ENCODE results near the gene FBXL4.

FBXL4 gene

DNA sequence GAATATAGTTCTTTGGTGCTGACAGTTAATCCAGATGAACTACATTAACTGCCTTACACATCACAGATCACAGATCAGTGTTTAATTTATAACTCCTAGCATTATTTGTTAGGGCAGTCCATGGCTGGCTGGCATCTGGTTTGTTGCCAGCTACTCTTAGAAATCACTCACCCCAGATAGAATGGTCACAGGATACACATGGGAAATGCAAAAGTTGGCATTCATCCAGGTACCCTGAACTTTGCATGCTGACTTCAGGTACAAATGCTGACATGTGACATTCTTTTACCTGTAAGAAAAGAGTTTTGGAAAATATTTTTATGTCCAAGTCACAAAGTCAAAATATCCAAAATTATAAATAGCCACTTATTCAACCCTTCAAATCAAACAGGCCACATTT, 20.2 kb downstream of the FBXL4 start:
- Histone ChIP-seq H3K27me3 (ENCODE audit: insufficient read depth, low read length, poor library complexity) (no peaks in the 10 kb centered on the region), H3K27ac (ENCODE audit: low read length) (no peak overlapping the region), H3K36me3 (ENCODE audit: insufficient read depth, low read length) (peaks cover 31% of the 10 kb centered on the region), H3K79me2 (ENCODE audit: insufficient read depth, low read length) (peaks cover 41% of the 10 kb centered on the region), H3K4me2 (ENCODE audit: insufficient read depth, low read length) (no peak overlapping the region), H4K20me1 (ENCODE audit: insufficient read depth, low read length) (peaks cover 6% of the 10 kb centered on the region; the same call in 1 of the 2 replicates), H3K9me3 (ENCODE audit: insufficient read depth, low read length, severe bottlenecking) (no peaks in the 10 kb centered on the region), H3K9ac (ENCODE audit: low read depth, low read length) (no peak overlapping the region), H2AFZ (ENCODE audit: low read depth, low read length) (no peak overlapping the region), H3K4me3 (ENCODE audit: low read depth in 1 of 2, low read length in 2 of 2) (no peak overlapping the region), H3K4me1 (ENCODE audit: insufficient read depth, low read length) (no peaks in the 10 kb centered on the region)
- TF ChIP-seq, protein P1, sequence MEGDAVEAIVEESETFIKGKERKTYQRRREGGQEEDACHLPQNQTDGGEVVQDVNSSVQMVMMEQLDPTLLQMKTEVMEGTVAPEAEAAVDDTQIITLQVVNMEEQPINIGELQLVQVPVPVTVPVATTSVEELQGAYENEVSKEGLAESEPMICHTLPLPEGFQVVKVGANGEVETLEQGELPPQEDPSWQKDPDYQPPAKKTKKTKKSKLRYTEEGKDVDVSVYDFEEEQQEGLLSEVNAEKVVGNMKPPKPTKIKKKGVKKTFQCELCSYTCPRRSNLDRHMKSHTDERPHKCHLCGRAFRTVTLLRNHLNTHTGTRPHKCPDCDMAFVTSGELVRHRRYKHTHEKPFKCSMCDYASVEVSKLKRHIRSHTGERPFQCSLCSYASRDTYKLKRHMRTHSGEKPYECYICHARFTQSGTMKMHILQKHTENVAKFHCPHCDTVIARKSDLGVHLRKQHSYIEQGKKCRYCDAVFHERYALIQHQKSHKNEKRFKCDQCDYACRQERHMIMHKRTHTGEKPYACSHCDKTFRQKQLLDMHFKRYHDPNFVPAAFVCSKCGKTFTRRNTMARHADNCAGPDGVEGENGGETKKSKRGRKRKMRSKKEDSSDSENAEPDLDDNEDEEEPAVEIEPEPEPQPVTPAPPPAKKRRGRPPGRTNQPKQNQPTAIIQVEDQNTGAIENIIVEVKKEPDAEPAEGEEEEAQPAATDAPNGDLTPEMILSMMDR (IDR thresholded peaks at IDR 0.05; ENCODE audit: borderline replicate concordance, extremely low read depth, low read length, poor library complexity, severe bottlenecking) = no peak
- TF ChIP-seq EZH2 (IDR thresholded peaks at IDR 0.05; ENCODE audit: borderline replicate concordance, low read depth, low read length, severe bottlenecking) = no peak
- DNase-seq (no peak), ATAC-seq (ENCODE audit: insufficient read depth, low read depth) (no peak)

DNA sequence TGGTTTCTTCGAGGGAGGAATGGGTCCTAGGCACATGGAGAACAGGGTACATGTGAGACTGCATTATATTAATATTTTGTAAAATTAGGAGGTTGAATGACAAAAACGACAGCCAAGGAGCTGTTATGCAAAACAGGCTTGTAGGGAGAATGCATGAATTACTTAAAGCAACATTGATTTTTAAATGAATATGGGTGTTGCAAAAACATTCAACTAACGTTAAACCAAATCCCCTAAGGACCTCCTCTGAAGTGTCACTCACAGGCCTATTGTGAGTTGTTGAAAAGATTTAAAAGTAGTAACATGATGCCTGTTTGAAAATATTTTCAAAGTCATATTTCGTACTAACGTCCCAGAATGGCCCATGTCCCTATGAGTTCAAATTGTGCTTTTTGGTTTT, 21.9 kb downstream of the FBXL4 start:
- no peak overlapping the region for H3K4me2 ChIP-seq (ENCODE audit: insufficient read depth, low read length)

GRCh38 chr6:98924647-98925046, 23.1 kb downstream of the FBXL4 start:
- DNase-seq (no peak), ATAC-seq (ENCODE audit: insufficient read depth, low read depth) (no peak)
- Histone ChIP-seq H3K27me3 (ENCODE audit: insufficient read depth, low read length, poor library complexity) (no peaks in the 10 kb centered on the region), H2AFZ (ENCODE audit: low read depth, low read length) (no peak overlapping the region), H3K4me1 (ENCODE audit: insufficient read depth, low read length) (no peaks in the 10 kb centered on the region), H4K20me1 (ENCODE audit: insufficient read depth, low read length) (peaks cover 2% of the 10 kb centered on the region; the same call in 1 of the 2 replicates), H3K79me2 (ENCODE audit: insufficient read depth, low read length) (peaks cover 17% of the 10 kb centered on the region), H3K27ac (ENCODE audit: low read length) (no peak overlapping the region), H3K4me3 (ENCODE audit: low read depth in 1 of 2, low read length in 2 of 2) (no peak overlapping the region), H3K36me3 (ENCODE audit: insufficient read depth, low read length) (peaks cover 32% of the 10 kb centered on the region), H3K9ac (ENCODE audit: low read depth, low read length) (no peak overlapping the region), H3K4me2 (ENCODE audit: insufficient read depth, low read length) (no peak overlapping the region), H3K9me3 (ENCODE audit: insufficient read depth, low read length, severe bottlenecking) (no peaks in the 10 kb centered on the region)
- TF ChIP-seq, protein P1 (IDR thresholded peaks at IDR 0.05; ENCODE audit: borderline replicate concordance, extremely low read depth, low read length, poor library complexity, severe bottlenecking) = no peak

More for the DNA sequence above, 21.9 kb downstream of the FBXL4 start:
- peaks cover 31% of the 10 kb centered on the region for H3K36me3 ChIP-seq (ENCODE audit: insufficient read depth, low read length)
- H3K9ac ChIP-seq (ENCODE audit: low read depth, low read length) = no peak overlapping the region
- no peak overlapping the region for H3K27ac ChIP-seq (ENCODE audit: low read length)
- H4K20me1 ChIP-seq (ENCODE audit: insufficient read depth, low read length) = peaks cover 6% of the 10 kb centered on the region; the same call in 1 of the 2 replicates
- ATAC-seq (ENCODE audit: insufficient read depth, low read depth) (no peak), DNase-seq (no peak)
- no peaks in the 10 kb centered on the region for H3K9me3 ChIP-seq (ENCODE audit: insufficient read depth, low read length, severe bottlenecking)
- TF ChIP-seq, protein P1 (IDR thresholded peaks at IDR 0.05; ENCODE audit: borderline replicate concordance, extremely low read depth, low read length, poor library complexity, severe bottlenecking) = no peak
- TF ChIP-seq EZH2 (IDR thresholded peaks at IDR 0.05; ENCODE audit: borderline replicate concordance, low read depth, low read length, severe bottlenecking) = no peak
- no peak overlapping the region for H2AFZ ChIP-seq (ENCODE audit: low read depth, low read length)
- no peak overlapping the region for H3K4me3 ChIP-seq (ENCODE audit: low read depth in 1 of 2, low read length in 2 of 2)
- no peaks in the 10 kb centered on the region for H3K4me1 ChIP-seq (ENCODE audit: insufficient read depth, low read length)
- H3K79me2 ChIP-seq (ENCODE audit: insufficient read depth, low read length) = peaks cover 28% of the 10 kb centered on the region
- H3K27me3 ChIP-seq (ENCODE audit: insufficient read depth, low read length, poor library complexity) = no peaks in the 10 kb centered on the region

Measured in DND-41 (cell line).